GM12878 (cell line): ENCODE results near the gene CAPN1. TPM values are rescaled to one million over a fixed set of nuclear protein-coding genes. Genes with fewer than 3 reads are reported as not detected.

Source experiments
- ATAC-seq: fragments of 200-7000 bp; cut with Tn5 transposase; 3 replicates; pipeline ENCODE4 v1.9.1; 2020; ENCODE audit warnings: mild to moderate bottlenecking, moderate library complexity
- Bru-seq: library from RNA; stranded (reverse); fragments of 400-500 nt; gene quantifications from one replicate; lab custom pipeline; 2021; lab: Mats Ljungman, UMichigan
- BruChase-seq, 2 experiments: library from RNA; stranded (reverse); fragments of 400-500 nt; gene quantifications; one replicate each; lab custom pipeline; 2021; lab: Mats Ljungman, UMichigan
- BruUV-seq: library from RNA; stranded (reverse); fragments of 400-500 nt; replicated peaks from 2 replicates; lab custom pipeline; 2021; lab: Mats Ljungman, UMichigan
- CTCF ChIA-PET: fragments of 300-600 bp; sonication (Branson Sonifier 250); formaldehyde crosslinking; extraction: SDS; loops from one replicate; lab custom pipeline; 2021; ENCODE audit warnings: inconsistent platforms; lab: Yijun Ruan, JAX
- POLR2A ChIA-PET: fragments of 350-600 bp; formaldehyde crosslinking; extraction: SDS; loops from one replicate; lab custom pipeline; 2021; ENCODE audit warnings: inconsistent platforms; lab: Charles Lee
- RAD21 ChIA-PET: fragments of 300-600 bp; sonication (Branson Sonifier 250); formaldehyde crosslinking; loops from one replicate; lab custom pipeline; 2023; ENCODE audit warnings: antibody characterized with exemption; ENCODE audit not compliant: unreplicated experiment; lab: Charles Lee
- SMC1A ChIA-PET: fragments of 300-600 bp; sonication (Branson Sonifier 250); formaldehyde crosslinking; loops from one replicate; lab custom pipeline; 2023; ENCODE audit not compliant: unreplicated experiment, uncharacterized antibody; lab: Charles Lee
- DNase-seq: peaks from one replicate; pipeline ENCODE4 v3.0.0-alpha.2; 2011; ENCODE audit warnings: low read depth, low spot score
- FAIRE-seq: peaks from 3 replicates; lab custom pipeline; 2011; peaks lifted over from hg19 to GRCh38; lab: Jason Lieb, UNC
- H2AFZ ChIP-seq: 2 replicates; pipeline ENCODE4 v1.6.0; 2011; ENCODE audit warnings: low read depth, low read length, control low read depth; ENCODE audit not compliant: control insufficient read depth
- H3K27ac ChIP-seq: 2 replicates; pipeline ENCODE4 v1.5.1; 2011; ENCODE audit warnings: control low read depth; ENCODE audit not compliant: control insufficient read depth, insufficient read depth
- H3K27me3 ChIP-seq, 2 experiments: replicated peaks in 1 of 2; 2 replicates each; pipeline versions ENCODE4 v1.6.0 to v1.6.1; 2011; ENCODE audit warnings: low read length in 1 of 2; ENCODE audit not compliant: control insufficient read depth in 2 of 2, insufficient read depth in 2 of 2
- H3K36me3 ChIP-seq, 2 experiments: 2 replicates each; pipeline ENCODE4 v1.5.1; 2011; ENCODE audit warnings: low read length in 1 of 2; ENCODE audit not compliant: control insufficient read depth in 2 of 2, insufficient read depth in 2 of 2
- H3K4me1 ChIP-seq: 2 replicates; pipeline ENCODE4 v1.6.1; 2011; ENCODE audit warnings: mild to moderate bottlenecking, low read length, moderate library complexity, mixed read lengths; ENCODE audit not compliant: control insufficient read depth, insufficient read depth
- H3K4me2 ChIP-seq: 2 replicates; pipeline ENCODE4 v1.6.0; 2011; ENCODE audit warnings: control low read depth; ENCODE audit not compliant: control insufficient read depth, insufficient read depth
- H3K4me3 ChIP-seq: fragments of 200-600 bp; sonication (generic); 2 replicates; pipeline ENCODE4 v1.5.1; 2016
- H3K79me2 ChIP-seq: 2 replicates; pipeline ENCODE4 v1.6.0; 2011; ENCODE audit warnings: low read length; ENCODE audit not compliant: control insufficient read depth, insufficient read depth
- H3K9ac ChIP-seq: 2 replicates; pipeline ENCODE4 v1.8.0; 2011; ENCODE audit warnings: low read length, control low read depth, mixed read lengths; ENCODE audit not compliant: control insufficient read depth, insufficient read depth
- H3K9me3 ChIP-seq: replicated peaks from 3 replicates; pipeline ENCODE4 v1.5.1; 2011; ENCODE audit warnings: mild to moderate bottlenecking, low read length; ENCODE audit not compliant: control insufficient read depth, insufficient read depth
- H4K20me1 ChIP-seq: 2 replicates; pipeline ENCODE4 v1.6.0; 2011; ENCODE audit not compliant: control insufficient read depth, insufficient read depth
- GATAD2B ChIP-seq: fragments of 450-650 bp; conservative IDR thresholded peaks from 2 replicates; pipeline ENCODE4 v1.6.1; 2017; ENCODE audit warnings: low read depth, mild to moderate bottlenecking, moderate library complexity
- IKZF2 ChIP-seq, 2 experiments: fragments of 450-650 bp; IDR thresholded peaks; 2 replicates each; pipeline ENCODE4 v1.6.1; 2017; ENCODE audit warnings: mild to moderate bottlenecking in 2 of 2, moderate library complexity in 2 of 2
- LARP7 ChIP-seq: fragments of 450-650 bp; IDR thresholded peaks from 2 replicates; pipeline ENCODE4 v1.6.1; 2017; ENCODE audit warnings: mild to moderate bottlenecking
- MEF2B ChIP-seq: fragments of 450-650 bp; IDR thresholded peaks from 2 replicates; pipeline ENCODE4 v1.6.1; 2018; ENCODE audit warnings: mild to moderate bottlenecking, moderate library complexity; ENCODE audit not compliant: partially characterized antibody, poor library complexity, severe bottlenecking
- NFYB ChIP-seq: IDR thresholded peaks from 2 replicates; pipeline ENCODE4 v1.6.1; 2011; ENCODE audit warnings: low read depth, mild to moderate bottlenecking, low read length, improper control_type of control experiment, moderate library complexity; ENCODE audit not compliant: insufficient read depth
- POLR2A ChIP-seq: IDR thresholded peaks from 2 replicates; pipeline ENCODE4 v1.6.1; 2011; ENCODE audit warnings: low read depth, mild to moderate bottlenecking, low read length
- RUNX3 ChIP-seq: IDR thresholded peaks from 2 replicates; pipeline ENCODE4 v1.6.1; 2012; ENCODE audit warnings: low read length, inconsistent platforms
- SIN3A ChIP-seq: IDR thresholded peaks from 2 replicates; pipeline ENCODE4 v1.6.1; 2012; ENCODE audit warnings: low read depth, low read length, improper control_type of control experiment
- SMAD5 ChIP-seq: IDR thresholded peaks from 2 replicates; pipeline ENCODE4 v1.6.1; 2016; ENCODE audit warnings: antibody characterized with exemption, low read depth
- STAT1 ChIP-seq: fragments of 450-650 bp; conservative IDR thresholded peaks from 2 replicates; pipeline ENCODE4 v1.6.1; 2014; ENCODE audit warnings: antibody characterized with exemption, mild to moderate bottlenecking
- ZNF207 ChIP-seq: fragments of 450-650 bp; IDR thresholded peaks from 2 replicates; pipeline ENCODE4 v1.6.1; 2014; ENCODE audit warnings: antibody characterized with exemption, mild to moderate bottlenecking, borderline replicate concordance
- WGBS: methylation state at CpG from one replicate; pipeline ENCODE4 v1.1.6; 2016; ENCODE audit warnings: low lambda C conversion rate; ENCODE audit not compliant: insufficient replicate concordance, insufficient coverage; ENCODE audit errors: missing lambda C conversion rate; 5-methylcytosine and 5-hydroxymethylcytosine counted together
- in situ Hi-C: fragments of 300-500 bp; cut with MboI; formaldehyde crosslinking; loops from 9 replicates; pipeline ENCODE4 v1.14.3; 2018; ENCODE audit warnings: mixed read lengths
- intact Hi-C: fragments of 100-400 bp; cut with micrococcal nuclease; formaldehyde crosslinking; loops from one replicate; pipeline ENCODE4 v1.14.2; 2022; ENCODE audit not compliant: unreplicated experiment
- long read RNA-seq, 2 experiments: library from polyadenylated mRNA; unstranded; transcript quantifications; one replicate each; pipeline ENCODE4 v2.0.0, GENCODE V29; 2019 to 2020
- polyA minus RNA-seq, 3 experiments: library from RNA; depleted of rRNA, polyadenylated mRNA; stranded (reverse); fragments of >200 nt; gene quantifications; 2 replicates each; pipeline ENCODE4 v1.2.3, GENCODE V29; 2011
- polyA plus RNA-seq, 11 experiments: library from polyadenylated mRNA; depleted of rRNA in 4 of 11; unstranded in 6 of 11; stranded (reverse) in 5 of 11; fragments of >200 nt; fragmentation: Nextera tagmentation in 4 of 11; fragmentation: Illumina TruSeq in 1 of 11; extraction: Ambion mirVana in 4 of 11; extraction: Trizol in 1 of 11; gene quantifications; 1 replicate in 1 of 11; 2 replicates in 10 of 11; pipeline versions ENCODE4 v1.2.1 to v1.2.3, GENCODE V29; 2011 to 2016; ENCODE audit warnings: inconsistent platforms in 2 of 11, missing spikeins in 2 of 11, low read depth in 1 of 11
- total RNA-seq, 4 experiments: library from RNA; depleted of rRNA in 3 of 4; stranded (reverse); fragments of >200 nt in 3 of 4; fragmentation: Illumina TruSeq in 1 of 4; extraction: Trizol in 1 of 4; gene quantifications; 2 replicates each; pipeline versions ENCODE4 v1.2.1 to v1.2.3, GENCODE V29; 2013 to 2021
- TF ChIP-seq, protein P1 (sequence below): fragments of 450-650 bp; IDR thresholded peaks from 2 replicates; pipeline ENCODE4 v1.6.1; 2017; ENCODE audit warnings: low read depth, mild to moderate bottlenecking, moderate library complexity
- TF ChIP-seq, protein P2 (sequence below): IDR thresholded peaks from 2 replicates; pipeline ENCODE4 v1.6.1; 2012; ENCODE audit warnings: mild to moderate bottlenecking, low read depth, low read length

CAPN1 gene
- total RNA-seq (2013; cell fraction: nucleolus; rRNA removed): 125 and 149 TPM in 2 replicates
- total RNA-seq (2014; rRNA removed): 67.1 and 78.0 TPM in 2 replicates
- total RNA-seq (2014; rRNA removed; fragmentation: Illumina TruSeq; extraction: Trizol): 27.4 and 33.0 TPM in 2 replicates
- 167 and 186 TPM in 2 replicates for total RNA-seq (2021)
- 43.2 TPM for polyA plus RNA-seq (2011; ENCODE audit: low read depth)
- polyA plus RNA-seq (2011; rRNA removed): 24.2 and 68.4 TPM in 2 replicates
- 53.2 and 60.8 TPM in 2 replicates for polyA plus RNA-seq (2011; cell fraction: cytosol; rRNA removed)
- 254 and 282 TPM in 2 replicates for polyA plus RNA-seq (2011; cell fraction: nucleus; rRNA removed)
- 81.0 and 82.7 TPM in 2 replicates for polyA plus RNA-seq (2012)
- 23.6 and 76.6 TPM in 2 replicates for polyA plus RNA-seq (2014; fragmentation: Illumina TruSeq; extraction: Trizol)
- polyA plus RNA-seq (2014; fragmentation: Nextera tagmentation; extraction: Ambion mirVana): 1 to 10 TPM; 2.2 to 7.9 TPM
- polyA plus RNA-seq (2014; rRNA removed): 100 and 112 TPM in 2 replicates
- 100 to 1,000 TPM; 103 to 104 TPM for polyA plus RNA-seq (2016; fragmentation: Nextera tagmentation; extraction: Ambion mirVana)
- 51.0 and 81.0 TPM in 2 replicates for polyA minus RNA-seq (2011; rRNA and poly(A)+ RNA removed)
- 38.8 and 42.7 TPM in 2 replicates for polyA minus RNA-seq (2011; cell fraction: cytosol; rRNA and poly(A)+ RNA removed)
- polyA minus RNA-seq (2011; cell fraction: nucleus; rRNA and poly(A)+ RNA removed): 42.9 and 65.4 TPM in 2 replicates
- percentile 74 among the genes with signal in this experiment for Bru-seq, nascent RNA
- percentile 87 among the genes with signal in this experiment for BruChase-seq, experiment 1, labeled RNA remaining after a 6-hour chase
- percentile 79 among the genes with signal in this experiment for BruChase-seq, experiment 2, labeled RNA remaining after a 2-hour chase
- long read RNA-seq, experiment 1, partial matches to known transcripts: 9 of 90 reads
- long read RNA-seq, experiment 1, other reads (novel, unspliced or antisense): 81 of 90 reads
- long read RNA-seq, experiment 2, partial matches to known transcripts: 7 of 14 reads
- long read RNA-seq, experiment 2, other reads (novel, unspliced or antisense): 7 of 14 reads

DNA sequence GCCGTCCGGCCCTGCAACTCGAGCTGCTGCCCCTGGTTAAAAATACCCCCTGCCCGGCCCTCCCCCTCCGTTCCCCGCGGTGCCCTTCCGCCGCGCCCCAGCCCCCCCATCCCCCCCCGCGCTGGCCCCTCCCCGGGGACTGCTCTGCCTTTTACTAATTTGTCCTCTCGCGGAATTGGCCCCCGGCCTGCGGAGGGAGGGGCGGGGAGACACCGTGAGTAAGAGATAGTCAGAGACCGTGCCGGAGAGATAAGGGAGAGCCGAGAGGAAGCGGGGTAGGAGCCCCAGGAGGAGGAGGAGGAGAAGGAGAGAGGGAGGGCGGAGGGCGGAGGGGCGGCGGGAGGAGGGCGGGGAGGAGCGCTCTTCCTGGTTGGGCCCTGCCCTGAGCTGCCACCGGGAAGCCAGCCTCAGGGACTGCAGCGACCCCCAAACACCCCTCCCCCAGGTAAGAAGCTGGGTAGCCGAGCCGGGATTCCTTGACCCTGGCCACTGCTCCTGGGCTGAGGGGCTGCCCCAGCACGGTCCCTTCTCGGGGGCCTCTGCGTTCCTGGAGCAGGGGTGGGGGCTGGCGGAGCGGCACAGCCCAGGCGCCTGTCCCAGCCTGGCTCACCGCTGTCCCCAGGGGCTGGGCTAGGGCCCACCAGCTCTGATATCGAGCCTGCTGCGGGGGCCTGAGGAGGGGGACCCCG is at the start of gene CAPN1:
TSS of gene CAPN1 (plus strand) at position 360 of the 689 bp plus-strand sequence. CDS start 774 bp downstream, outside the sequence.
- CTCF ChIA-PET: interaction anchor here (0.5 to 5.6 kb wide), 26 partner anchors 9 to 337 kb away, joined by 3 to 93 read pairs (median 4); partner anchors contain the start of genes CDC42BPG, CDC42EP2, FAU and MRPL49
- BruUV-seq: no TSS peak
- RAD21 ChIA-PET: interaction anchor here (1.1 to 4.6 kb wide), 13 partner anchors 44 to 334 kb away, joined by 3 to 59 read pairs (median 5); partner anchors contain the start of genes CDC42EP2, DPF2, FAU and MRPL49
- peak; percentile 65; the same call in 1 of the 2 replicates for TF ChIP-seq ZNF207
- TF ChIP-seq POLR2A: 0 out of 2 replicates have a peak, but pooled peaks have one; percentile 24
- peak; percentile 53 for TF ChIP-seq MEF2B
- TF ChIP-seq NFYB: no peak
- peak; percentile 58 for TF ChIP-seq LARP7
- no peak for TF ChIP-seq RUNX3
- 0 out of 2 replicates have a peak, but pooled peaks have one; percentile 38 for TF ChIP-seq SIN3A
- TF ChIP-seq, protein P1, sequence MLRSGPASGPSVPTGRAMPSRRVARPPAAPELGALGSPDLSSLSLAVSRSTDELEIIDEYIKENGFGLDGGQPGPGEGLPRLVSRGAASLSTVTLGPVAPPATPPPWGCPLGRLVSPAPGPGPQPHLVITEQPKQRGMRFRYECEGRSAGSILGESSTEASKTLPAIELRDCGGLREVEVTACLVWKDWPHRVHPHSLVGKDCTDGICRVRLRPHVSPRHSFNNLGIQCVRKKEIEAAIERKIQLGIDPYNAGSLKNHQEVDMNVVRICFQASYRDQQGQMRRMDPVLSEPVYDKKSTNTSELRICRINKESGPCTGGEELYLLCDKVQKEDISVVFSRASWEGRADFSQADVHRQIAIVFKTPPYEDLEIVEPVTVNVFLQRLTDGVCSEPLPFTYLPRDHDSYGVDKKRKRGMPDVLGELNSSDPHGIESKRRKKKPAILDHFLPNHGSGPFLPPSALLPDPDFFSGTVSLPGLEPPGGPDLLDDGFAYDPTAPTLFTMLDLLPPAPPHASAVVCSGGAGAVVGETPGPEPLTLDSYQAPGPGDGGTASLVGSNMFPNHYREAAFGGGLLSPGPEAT: 0 out of 2 replicates have a peak, but pooled peaks have one; percentile 12
- TF ChIP-seq SMAD5: peak; percentile 58; the same call in 1 of the 2 replicates
- TF ChIP-seq GATAD2B: peak; percentile 40; the same call in 1 of the 2 replicates
- TF ChIP-seq, protein P2, sequence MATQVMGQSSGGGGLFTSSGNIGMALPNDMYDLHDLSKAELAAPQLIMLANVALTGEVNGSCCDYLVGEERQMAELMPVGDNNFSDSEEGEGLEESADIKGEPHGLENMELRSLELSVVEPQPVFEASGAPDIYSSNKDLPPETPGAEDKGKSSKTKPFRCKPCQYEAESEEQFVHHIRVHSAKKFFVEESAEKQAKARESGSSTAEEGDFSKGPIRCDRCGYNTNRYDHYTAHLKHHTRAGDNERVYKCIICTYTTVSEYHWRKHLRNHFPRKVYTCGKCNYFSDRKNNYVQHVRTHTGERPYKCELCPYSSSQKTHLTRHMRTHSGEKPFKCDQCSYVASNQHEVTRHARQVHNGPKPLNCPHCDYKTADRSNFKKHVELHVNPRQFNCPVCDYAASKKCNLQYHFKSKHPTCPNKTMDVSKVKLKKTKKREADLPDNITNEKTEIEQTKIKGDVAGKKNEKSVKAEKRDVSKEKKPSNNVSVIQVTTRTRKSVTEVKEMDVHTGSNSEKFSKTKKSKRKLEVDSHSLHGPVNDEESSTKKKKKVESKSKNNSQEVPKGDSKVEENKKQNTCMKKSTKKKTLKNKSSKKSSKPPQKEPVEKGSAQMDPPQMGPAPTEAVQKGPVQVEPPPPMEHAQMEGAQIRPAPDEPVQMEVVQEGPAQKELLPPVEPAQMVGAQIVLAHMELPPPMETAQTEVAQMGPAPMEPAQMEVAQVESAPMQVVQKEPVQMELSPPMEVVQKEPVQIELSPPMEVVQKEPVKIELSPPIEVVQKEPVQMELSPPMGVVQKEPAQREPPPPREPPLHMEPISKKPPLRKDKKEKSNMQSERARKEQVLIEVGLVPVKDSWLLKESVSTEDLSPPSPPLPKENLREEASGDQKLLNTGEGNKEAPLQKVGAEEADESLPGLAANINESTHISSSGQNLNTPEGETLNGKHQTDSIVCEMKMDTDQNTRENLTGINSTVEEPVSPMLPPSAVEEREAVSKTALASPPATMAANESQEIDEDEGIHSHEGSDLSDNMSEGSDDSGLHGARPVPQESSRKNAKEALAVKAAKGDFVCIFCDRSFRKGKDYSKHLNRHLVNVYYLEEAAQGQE: no peak
- 0 out of 2 replicates have a peak, but pooled peaks have one; percentile 29 for TF ChIP-seq STAT1
- TF ChIP-seq IKZF2 (IDR thresholded peaks at IDR 0.05): 0 out of 4 replicates have a peak, but pooled peaks of 1 of the 2 experiments have one; percentile 22
- peaks cover 0 to 3% of the 10 kb centered on the region in 2 experiments; a peak in 2 of 4 replicates for H3K36me3 ChIP-seq
- POLR2A ChIA-PET: interaction anchor here (0.6 to 2.2 kb wide), 10 partner anchors 47 to 459 kb away, joined by 3 to 9 read pairs (median 4); partner anchors contain the start of genes ARL2, FAU, MRPL49 and NRXN2
- SMC1A ChIA-PET: interaction anchor here (0.7 to 3.7 kb wide), 6 partner anchors 46 to 150 kb away, joined by 3 to 27 read pairs (median 7); partner anchors contain the start of genes FAU, MRPL49 and TM7SF2
- peaks cover 26% of the 10 kb centered on the region for H3K79me2 ChIP-seq
- no peaks in the 10 kb centered on the region for H3K9me3 ChIP-seq
- no peaks in the 10 kb centered on the region for H4K20me1 ChIP-seq
- peak within 1 kb of the TSS; percentile 89 for H3K9ac ChIP-seq
- H3K27ac ChIP-seq: peak within 1 kb of the TSS; percentile 93
- peak within 1 kb of the TSS; percentile 87 for H3K4me2 ChIP-seq
- DNase-seq (peak; percentile 49), ATAC-seq (peak; percentile 70), FAIRE-seq (no peak)
- H3K4me3 ChIP-seq: peak within 1 kb of the TSS; percentile 100
- H3K4me1 ChIP-seq: peaks cover 6% of the 10 kb centered on the region; the same call in 1 of the 2 replicates
- WGBS: under 1% methylated on average over 31 of the region's 43 CpGs
- no peaks in the 10 kb centered on the region for H3K27me3 ChIP-seq
- peak within 1 kb of the TSS; percentile 89 for H2AFZ ChIP-seq
- in situ Hi-C loops (no loop called here), intact Hi-C loops (loop anchor here (5.0 kb wide), 3 partner anchors 49 to 169 kb away; partner anchors contain the start of genes ARL2, SYVN1 and TM7SF2)
